ENCODE data around the gene SECTM1. TPM values are rescaled to one million over a fixed set of nuclear protein-coding genes. Genes with fewer than 3 reads are reported as not detected.

The SECTM1 gene
- total and polyA plus RNA-seq, 2 experiments from 2014 or later: 9.7 to 15.0 TPM

DNA sequence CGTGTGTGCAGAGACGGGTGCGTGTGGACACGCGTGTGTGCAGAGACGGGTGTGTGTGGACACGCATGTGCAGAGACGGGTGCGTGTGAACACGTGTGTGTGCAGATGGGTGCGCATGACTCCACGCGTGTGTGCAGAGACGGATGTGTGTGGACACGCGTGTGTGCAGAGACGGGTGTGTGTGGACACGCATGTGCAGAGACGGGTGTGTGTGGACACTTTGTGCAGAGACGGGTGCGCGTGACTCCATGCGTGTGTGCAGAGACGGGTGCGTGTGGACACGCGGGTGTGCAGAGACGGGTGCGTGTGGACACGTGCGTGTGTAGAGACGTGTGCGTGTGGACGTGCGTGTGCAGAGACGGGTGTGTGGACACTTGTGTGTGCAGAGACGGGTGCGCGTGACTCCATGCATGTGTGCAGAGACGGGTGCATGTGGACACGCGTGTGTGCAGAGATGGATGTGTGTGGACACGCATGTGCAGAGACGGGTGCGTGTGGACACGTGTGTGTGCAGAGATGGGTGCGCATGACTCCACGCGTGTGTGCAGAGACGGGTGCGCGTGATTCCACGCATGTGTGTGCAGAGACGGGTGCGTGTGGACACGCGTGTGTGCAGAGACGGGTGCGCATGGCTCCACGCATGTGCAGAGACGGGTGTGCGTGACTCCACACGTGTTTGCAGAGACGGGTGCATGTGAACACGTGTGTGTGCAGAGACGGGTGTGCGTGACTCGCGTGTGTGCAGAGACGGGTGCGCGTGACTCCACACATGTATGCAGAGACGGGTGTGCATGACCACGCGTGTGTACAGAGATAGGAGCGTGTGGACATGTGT is 14.6 kb downstream of the SECTM1 start:
- Histone ChIP-seq H3K27ac (no peak overlapping the region), H3K4me3 (no peak overlapping the region), H3K4me1 (ENCODE audit: insufficient read depth) (peaks cover 3% of the 10 kb centered on the region), H4K20me1 (ENCODE audit: insufficient read depth, poor library complexity, severe bottlenecking) (no peaks in the 10 kb centered on the region), H3K36me3 (replicated peaks; ENCODE audit: insufficient read depth, low read depth) (no peaks in the 10 kb centered on the region), H3K79me2 (no peaks in the 10 kb centered on the region), H3K9me3 (ENCODE audit: low read depth) (no peaks in the 10 kb centered on the region), H3K27me3 (no peaks in the 10 kb centered on the region), H3K9me2 (replicated peaks; ENCODE audit: insufficient read depth) (no peaks in the 10 kb centered on the region), H3K4me2 (no peak overlapping the region), H2AFZ (no peak overlapping the region)
- DNase-seq (ENCODE audit: low spot score): no peak
- WGBS (ENCODE audit: low lambda C conversion rate, missing lambda C conversion rate): 98% methylated on average over 40 of the region's 76 CpGs
- TF ChIP-seq EZH2phosphoT487 (IDR thresholded peaks at IDR 0.05; ENCODE audit: low read depth, severe bottlenecking, unreplicated experiment) (no peak), EZH2 (IDR thresholded peaks at IDR 0.05; ENCODE audit: borderline replicate concordance) (no peak)
- TF ChIP-seq, protein P1, sequence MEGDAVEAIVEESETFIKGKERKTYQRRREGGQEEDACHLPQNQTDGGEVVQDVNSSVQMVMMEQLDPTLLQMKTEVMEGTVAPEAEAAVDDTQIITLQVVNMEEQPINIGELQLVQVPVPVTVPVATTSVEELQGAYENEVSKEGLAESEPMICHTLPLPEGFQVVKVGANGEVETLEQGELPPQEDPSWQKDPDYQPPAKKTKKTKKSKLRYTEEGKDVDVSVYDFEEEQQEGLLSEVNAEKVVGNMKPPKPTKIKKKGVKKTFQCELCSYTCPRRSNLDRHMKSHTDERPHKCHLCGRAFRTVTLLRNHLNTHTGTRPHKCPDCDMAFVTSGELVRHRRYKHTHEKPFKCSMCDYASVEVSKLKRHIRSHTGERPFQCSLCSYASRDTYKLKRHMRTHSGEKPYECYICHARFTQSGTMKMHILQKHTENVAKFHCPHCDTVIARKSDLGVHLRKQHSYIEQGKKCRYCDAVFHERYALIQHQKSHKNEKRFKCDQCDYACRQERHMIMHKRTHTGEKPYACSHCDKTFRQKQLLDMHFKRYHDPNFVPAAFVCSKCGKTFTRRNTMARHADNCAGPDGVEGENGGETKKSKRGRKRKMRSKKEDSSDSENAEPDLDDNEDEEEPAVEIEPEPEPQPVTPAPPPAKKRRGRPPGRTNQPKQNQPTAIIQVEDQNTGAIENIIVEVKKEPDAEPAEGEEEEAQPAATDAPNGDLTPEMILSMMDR (IDR thresholded peaks at IDR 0.05; ENCODE audit: poor library complexity): no peak

DNA sequence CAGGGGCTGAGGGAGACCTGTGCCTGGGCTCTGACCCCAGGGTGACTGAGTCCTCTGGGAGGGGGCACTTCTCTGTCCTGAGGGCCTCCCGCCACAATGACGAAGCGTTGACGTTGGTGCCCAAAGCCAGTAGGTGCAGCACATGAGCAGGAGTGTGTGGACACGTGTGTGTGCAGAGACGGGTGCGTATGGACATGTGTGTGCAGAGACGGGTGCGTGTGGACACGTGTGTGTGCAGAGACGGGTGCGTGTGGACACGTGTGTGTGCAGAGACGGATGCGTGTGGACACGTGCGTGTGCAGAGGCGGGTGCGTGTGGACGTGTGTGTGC is 15.4 kb downstream of the SECTM1 start:
- H4K20me1 ChIP-seq (ENCODE audit: insufficient read depth, poor library complexity, severe bottlenecking): no peaks in the 10 kb centered on the region
- DNase-seq (ENCODE audit: low spot score): no peak
- H3K9me3 ChIP-seq (ENCODE audit: low read depth): no peaks in the 10 kb centered on the region
- 97% methylated on average over 20 of the region's 20 CpGs for WGBS (ENCODE audit: low lambda C conversion rate, missing lambda C conversion rate)
- H3K36me3 ChIP-seq (replicated peaks; ENCODE audit: insufficient read depth, low read depth): no peaks in the 10 kb centered on the region
- H3K4me2 ChIP-seq: no peak overlapping the region
- no peaks in the 10 kb centered on the region for H3K27me3 ChIP-seq
- no peak overlapping the region for H2AFZ ChIP-seq
- H3K4me1 ChIP-seq (ENCODE audit: insufficient read depth): peaks cover 3% of the 10 kb centered on the region
- H3K4me3 ChIP-seq: no peak overlapping the region
- no peaks in the 10 kb centered on the region for H3K9me2 ChIP-seq (replicated peaks; ENCODE audit: insufficient read depth)
- no peak overlapping the region for H3K27ac ChIP-seq
- H3K79me2 ChIP-seq: no peaks in the 10 kb centered on the region
- TF ChIP-seq EZH2 (IDR thresholded peaks at IDR 0.05; ENCODE audit: borderline replicate concordance) (no peak), EZH2phosphoT487 (IDR thresholded peaks at IDR 0.05; ENCODE audit: low read depth, severe bottlenecking, unreplicated experiment) (no peak)
- TF ChIP-seq, protein P1 (IDR thresholded peaks at IDR 0.05; ENCODE audit: poor library complexity): no peak

DNA sequence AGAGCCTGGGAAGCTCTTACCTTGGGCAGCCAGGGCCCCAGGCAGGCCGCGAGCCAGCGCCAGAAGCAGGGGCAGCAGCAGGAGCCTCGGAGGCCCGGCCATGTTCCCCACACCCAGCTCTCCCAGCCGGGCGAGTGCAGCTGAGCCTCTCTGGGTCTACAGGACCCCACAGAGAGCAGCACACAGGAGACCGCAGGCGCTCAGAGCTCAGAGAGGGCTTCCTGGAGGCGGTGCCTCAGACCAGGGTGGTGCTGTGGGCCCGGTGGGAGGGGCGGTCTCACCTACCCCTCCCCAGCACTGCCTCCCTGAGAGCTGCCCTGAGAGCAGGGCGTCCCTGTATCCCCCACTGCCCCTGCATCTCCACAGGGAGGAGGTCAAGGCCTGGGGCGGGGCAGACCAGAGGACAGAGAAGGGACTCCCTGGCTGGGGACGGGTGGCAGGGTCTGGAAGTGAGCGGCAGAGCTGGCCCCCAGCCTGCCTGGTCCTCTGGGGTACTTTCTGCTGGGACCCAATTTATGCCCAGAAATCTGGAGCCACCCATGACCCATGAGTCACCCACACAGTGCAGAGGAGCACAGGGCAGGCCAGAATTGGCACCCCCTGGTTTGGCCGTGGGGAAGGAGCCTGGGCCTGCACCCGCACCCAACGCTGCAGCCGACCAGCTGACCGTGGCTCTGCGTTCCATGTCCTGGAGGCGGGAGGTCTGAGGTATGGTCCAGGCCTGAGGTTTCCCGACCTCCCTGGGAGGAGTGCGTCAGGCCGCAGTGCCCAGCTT is 16.0 kb downstream of the SECTM1 start, which contains the start of gene CD7:
Gene CD7, minus strand, starts transcription at position 215 of the 775 bp plus-strand sequence. Its CDS starts 113 bp downstream, at position 102.
- Histone ChIP-seq H3K36me3 (replicated peaks; ENCODE audit: insufficient read depth, low read depth) (no peaks in the 10 kb centered on the region), H3K4me3 (no peak within 1 kb of the TSS), H3K4me2 (no peak within 1 kb of the TSS), H4K20me1 (ENCODE audit: insufficient read depth, poor library complexity, severe bottlenecking) (no peaks in the 10 kb centered on the region), H3K9me2 (replicated peaks; ENCODE audit: insufficient read depth) (no peaks in the 10 kb centered on the region), H3K27ac (no peak within 1 kb of the TSS), H3K9me3 (ENCODE audit: low read depth) (no peaks in the 10 kb centered on the region), H3K4me1 (ENCODE audit: insufficient read depth) (peaks cover 3% of the 10 kb centered on the region), H2AFZ (no peak within 1 kb of the TSS), H3K79me2 (no peaks in the 10 kb centered on the region), H3K27me3 (no peaks in the 10 kb centered on the region)
- 82% methylated on average over 26 of the region's 26 CpGs for WGBS (ENCODE audit: low lambda C conversion rate, missing lambda C conversion rate)
- no peak for DNase-seq (ENCODE audit: low spot score)
- no peak for TF ChIP-seq EZH2phosphoT487 (IDR thresholded peaks at IDR 0.05; ENCODE audit: low read depth, severe bottlenecking, unreplicated experiment)
- TF ChIP-seq, protein P1 (IDR thresholded peaks at IDR 0.05; ENCODE audit: poor library complexity): no peak
- no peak for TF ChIP-seq EZH2 (IDR thresholded peaks at IDR 0.05; ENCODE audit: borderline replicate concordance)

All from hepatocyte (in vitro differentiated cells).